ENCODE data around the gene DNAJC12. TPM values are rescaled to one million over a fixed set of nuclear protein-coding genes. Genes with fewer than 3 reads are reported as not detected.

DNAJC12 gene
- total RNA-seq, 2 experiments from 2014 or later, result not detected

- Mint-ChIP-seq H3K36me3 (ENCODE audit: low read depth) (no peaks in the 10 kb centered on the region), H3K4me1 (ENCODE audit: low read depth) (no peaks in the 10 kb centered on the region), H3K27ac (no peak overlapping the region), H3K4me3 (no peak overlapping the region), H3K9me3 (no peaks in the 10 kb centered on the region), H3K27me3 (no peaks in the 10 kb centered on the region)
- DNase-seq (no peak), ATAC-seq (ENCODE audit: poor library complexity) (no peak)
- Histone ChIP-seq H3K9me3 (ENCODE audit: control insufficient read depth in 1 of 2, insufficient read depth in 1 of 2, low read length in 2 of 2) (no peaks in the 10 kb centered on the region), H3K27me3 (ENCODE audit: control insufficient read depth in 1 of 2, insufficient read depth in 2 of 2, low read length in 2 of 2) (no peaks in the 10 kb centered on the region), H3K4me3 (ENCODE audit: low read length) (no peak overlapping the region), H3K27ac (ENCODE audit: low read depth in 1 of 2, low read length in 2 of 2) (no peak overlapping the region), H3K4me1 (ENCODE audit: insufficient read depth, low read length) (no peaks in the 10 kb centered on the region), H3K36me3 (ENCODE audit: insufficient read depth, low read length) (no peaks in the 10 kb centered on the region)
- intact Hi-C loops (cut with DNase I, micrococcal nuclease), result no loop called here
- no peak for TF ChIP-seq CTCF (IDR thresholded peaks at IDR 0.05)
- POLR2A ChIA-PET, result no interaction called here
- CTCF ChIA-PET, result no interaction called here
These were observed 26.8 kb upstream of the DNAJC12 start for GRCh38 chr10:67864607-67865371.

DNA sequence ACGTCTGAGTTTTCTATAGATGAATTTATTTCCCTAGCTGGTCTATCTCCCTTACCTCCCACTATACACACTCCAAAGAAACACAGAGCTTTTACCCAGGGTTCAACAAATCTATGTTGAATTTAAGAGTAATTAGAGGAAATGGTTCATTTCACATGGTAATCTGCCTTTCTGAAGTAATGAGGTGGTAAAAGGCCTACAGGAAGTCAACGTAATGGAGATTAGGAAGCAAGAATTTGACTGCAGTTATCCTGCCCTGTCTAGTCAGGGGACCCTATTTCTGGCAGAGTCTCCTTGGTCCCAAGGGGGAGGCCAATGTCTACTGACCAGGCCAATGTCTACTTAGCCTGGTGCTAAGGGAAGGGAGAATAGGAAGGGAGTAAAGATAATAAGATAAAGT is 25.1 kb upstream of the DNAJC12 start:
- DNase-seq (no peak), ATAC-seq (ENCODE audit: poor library complexity) (no peak)
- H3K4me3 ChIP-seq (ENCODE audit: low read length), result no peak overlapping the region
- Mint-ChIP-seq H3K27ac (no peak overlapping the region), H3K9me3 (no peaks in the 10 kb centered on the region), H3K4me1 (ENCODE audit: low read depth) (no peaks in the 10 kb centered on the region), H3K4me3 (no peak overlapping the region), H3K27me3 (no peaks in the 10 kb centered on the region), H3K36me3 (ENCODE audit: low read depth) (no peaks in the 10 kb centered on the region)
- intact Hi-C loops (cut with DNase I, micrococcal nuclease), result no loop called here
- H3K4me1 ChIP-seq (ENCODE audit: insufficient read depth, low read length), result no peaks in the 10 kb centered on the region
- H3K9me3 ChIP-seq (ENCODE audit: control insufficient read depth in 1 of 2, insufficient read depth in 1 of 2, low read length in 2 of 2), result no peaks in the 10 kb centered on the region
- H3K27ac ChIP-seq (ENCODE audit: low read depth in 1 of 2, low read length in 2 of 2), result no peak overlapping the region
- CTCF ChIA-PET, result interaction anchor here (0.5 kb wide), 1 partner anchor 23 kb away, joined by 3 read pairs; no protein-coding TSS in a partner anchor
- TF ChIP-seq CTCF (IDR thresholded peaks at IDR 0.05), result no peak
- H3K27me3 ChIP-seq (ENCODE audit: control insufficient read depth in 1 of 2, insufficient read depth in 2 of 2, low read length in 2 of 2), result no peaks in the 10 kb centered on the region
- POLR2A ChIA-PET, result no interaction called here
- H3K36me3 ChIP-seq (ENCODE audit: insufficient read depth, low read length), result no peaks in the 10 kb centered on the region

DNA sequence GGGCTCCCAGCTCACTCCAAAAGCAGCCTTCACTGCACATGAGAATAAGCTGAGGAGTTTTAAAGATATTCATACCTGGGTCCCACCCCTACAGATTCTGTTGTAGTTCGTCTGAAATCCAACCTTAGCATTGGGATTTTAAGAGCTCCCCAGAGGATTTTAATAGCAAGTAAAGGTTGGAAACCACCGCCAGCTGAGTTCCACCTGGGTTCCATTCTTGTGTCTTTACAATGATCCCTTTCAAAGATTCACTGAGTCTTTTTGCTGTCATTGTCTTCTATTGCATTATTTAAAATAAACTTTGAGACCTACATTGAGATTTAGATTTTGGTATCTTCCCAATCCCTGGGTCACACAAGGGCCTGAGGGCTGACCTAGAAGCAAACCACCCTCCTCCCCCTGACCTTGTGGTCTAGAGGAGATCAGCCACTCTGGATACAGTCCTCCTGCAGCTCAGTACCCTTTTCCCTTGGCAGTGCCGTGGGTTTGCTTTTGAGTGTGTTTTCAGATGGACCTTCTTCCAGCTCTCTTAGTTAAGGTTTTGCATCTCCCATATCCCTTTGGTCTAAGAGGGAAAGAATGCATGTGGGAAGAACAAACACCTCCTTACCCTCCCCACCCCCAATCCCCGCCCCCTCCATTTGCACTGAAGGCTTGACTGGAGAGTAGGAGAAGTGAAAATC is 23.9 kb upstream of the DNAJC12 start:
- POLR2A ChIA-PET, result no interaction called here
- no peak overlapping the region for H3K27ac Mint-ChIP-seq

More for the DNA sequence above, 23.9 kb upstream of the DNAJC12 start:
- no peaks in the 10 kb centered on the region for H3K27me3 Mint-ChIP-seq
- no peak for DNase-seq
- H3K4me1 ChIP-seq (ENCODE audit: insufficient read depth, low read length), result no peaks in the 10 kb centered on the region
- H3K4me1 Mint-ChIP-seq (ENCODE audit: low read depth), result no peaks in the 10 kb centered on the region
- CTCF ChIA-PET, result no interaction called here
- H3K4me3 ChIP-seq (ENCODE audit: low read length), result no peak overlapping the region
- no peak for TF ChIP-seq CTCF (IDR thresholded peaks at IDR 0.05)
- no peaks in the 10 kb centered on the region for H3K36me3 ChIP-seq (ENCODE audit: insufficient read depth, low read length)
- H3K9me3 Mint-ChIP-seq, result no peaks in the 10 kb centered on the region
- no peaks in the 10 kb centered on the region for H3K9me3 ChIP-seq (ENCODE audit: control insufficient read depth in 1 of 2, insufficient read depth in 1 of 2, low read length in 2 of 2)
- H3K36me3 Mint-ChIP-seq (ENCODE audit: low read depth), result no peaks in the 10 kb centered on the region
- H3K4me3 Mint-ChIP-seq, result no peak overlapping the region
- H3K27me3 ChIP-seq (ENCODE audit: control insufficient read depth in 1 of 2, insufficient read depth in 2 of 2, low read length in 2 of 2), result no peaks in the 10 kb centered on the region
- no peak for ATAC-seq (ENCODE audit: poor library complexity)
- H3K27ac ChIP-seq (ENCODE audit: low read depth in 1 of 2, low read length in 2 of 2), result no peak overlapping the region
- intact Hi-C loops (cut with DNase I, micrococcal nuclease), result no loop called here
